Lower leg skin (tissue), 3 donors: ENCODE measurements around the gene CEP295NL.

Experiments used
- POLR2A ChIP-seq, 2 donors: fragments of 450-650 bp; IDR thresholded peaks; one replicate each; pipeline ENCODE4 v1.6.1; 2016 to 2017; ENCODE audit warnings: antibody characterized with exemption in 2 of 2, mild to moderate bottlenecking in 1 of 2, moderate library complexity in 1 of 2
- TF ChIP-seq, protein P1 (sequence below), 3 donors: fragments of 450-650 bp; IDR thresholded peaks; one replicate each; pipeline ENCODE4 v1.5.1; 2016; ENCODE audit warnings: antibody characterized with exemption in 3 of 3, mild to moderate bottlenecking in 3 of 3, moderate library complexity in 2 of 3

DNA sequence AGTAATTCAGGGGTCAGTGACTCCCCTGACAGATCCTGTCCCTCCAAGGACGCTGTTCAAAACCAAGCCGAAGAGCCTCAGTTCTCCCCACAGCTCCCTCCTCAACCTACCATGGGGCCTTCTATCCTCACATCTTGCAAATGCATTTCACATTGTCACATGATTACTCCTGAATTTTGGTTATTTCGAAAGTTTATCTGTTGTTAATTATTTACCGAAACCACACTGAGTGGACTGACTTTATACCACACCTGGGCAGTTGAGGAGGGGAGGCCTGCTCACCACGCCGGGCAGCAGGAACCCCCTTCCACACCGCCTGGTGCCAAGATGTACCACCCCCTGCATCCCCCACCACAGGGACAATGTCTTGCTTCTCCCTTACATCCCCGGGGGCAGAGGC lies 17.5 kb upstream of the CEP295NL start:
- TF ChIP-seq POLR2A (IDR thresholded peaks at IDR 0.05), result no peak
- TF ChIP-seq, protein P1, sequence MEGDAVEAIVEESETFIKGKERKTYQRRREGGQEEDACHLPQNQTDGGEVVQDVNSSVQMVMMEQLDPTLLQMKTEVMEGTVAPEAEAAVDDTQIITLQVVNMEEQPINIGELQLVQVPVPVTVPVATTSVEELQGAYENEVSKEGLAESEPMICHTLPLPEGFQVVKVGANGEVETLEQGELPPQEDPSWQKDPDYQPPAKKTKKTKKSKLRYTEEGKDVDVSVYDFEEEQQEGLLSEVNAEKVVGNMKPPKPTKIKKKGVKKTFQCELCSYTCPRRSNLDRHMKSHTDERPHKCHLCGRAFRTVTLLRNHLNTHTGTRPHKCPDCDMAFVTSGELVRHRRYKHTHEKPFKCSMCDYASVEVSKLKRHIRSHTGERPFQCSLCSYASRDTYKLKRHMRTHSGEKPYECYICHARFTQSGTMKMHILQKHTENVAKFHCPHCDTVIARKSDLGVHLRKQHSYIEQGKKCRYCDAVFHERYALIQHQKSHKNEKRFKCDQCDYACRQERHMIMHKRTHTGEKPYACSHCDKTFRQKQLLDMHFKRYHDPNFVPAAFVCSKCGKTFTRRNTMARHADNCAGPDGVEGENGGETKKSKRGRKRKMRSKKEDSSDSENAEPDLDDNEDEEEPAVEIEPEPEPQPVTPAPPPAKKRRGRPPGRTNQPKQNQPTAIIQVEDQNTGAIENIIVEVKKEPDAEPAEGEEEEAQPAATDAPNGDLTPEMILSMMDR (IDR thresholded peaks at IDR 0.05), result no peak
